GM23338 (cell line): ENCODE results near the gene GPC5. TPM values are rescaled to one million over a fixed set of nuclear protein-coding genes. Genes with fewer than 3 reads are reported as not detected.

ENCODE experiments used
- ATAC-seq: fragments of 200-7000 bp; cut with Tn5 transposase; 3 replicates; pipeline ENCODE4 v1.9.1; 2020
- DNase-seq: peaks from one replicate; pipeline ENCODE4 v3.0.0-alpha.2; 2015; ENCODE audit warnings: low spot score
- H2AFZ ChIP-seq: fragments of 200-600 bp; sonication (generic); 2 replicates; pipeline ENCODE4 v1.8.0; 2016; ENCODE audit warnings: antibody characterized with exemption, mild to moderate bottlenecking, moderate library complexity
- H3F3A ChIP-seq: fragments of 200-600 bp; sonication (generic); replicated peaks from 2 replicates; pipeline ENCODE4 v1.8.0; 2017; ENCODE audit warnings: antibody characterized with exemption, mixed run types, low read depth
- H3K27ac ChIP-seq: fragments of 200-600 bp; sonication (generic); 2 replicates; pipeline ENCODE4 v1.6.1; 2016; ENCODE audit warnings: low read depth
- H3K27me3 ChIP-seq: fragments of 200-600 bp; sonication (generic); 2 replicates; pipeline ENCODE4 v1.8.0; 2016; ENCODE audit warnings: mild to moderate bottlenecking, mixed run types, moderate library complexity; ENCODE audit not compliant: insufficient read depth
- H3K36me3 ChIP-seq: fragments of 200-600 bp; sonication (generic); 2 replicates; pipeline ENCODE4 v1.8.0; 2016; ENCODE audit warnings: mild to moderate bottlenecking; ENCODE audit not compliant: insufficient read depth
- H3K4me1 ChIP-seq: fragments of 200-600 bp; sonication (generic); 2 replicates; pipeline ENCODE4 v1.8.0; 2016; ENCODE audit warnings: mild to moderate bottlenecking, moderate library complexity; ENCODE audit not compliant: insufficient read depth
- H3K4me2 ChIP-seq: fragments of 200-600 bp; sonication (generic); 2 replicates; pipeline ENCODE4 v1.7.1; 2017; ENCODE audit warnings: mixed run types
- H3K4me3 ChIP-seq: fragments of 200-600 bp; sonication (generic); 2 replicates; pipeline ENCODE4 v1.6.1; 2016; ENCODE audit warnings: mixed run types
- H3K79me2 ChIP-seq: fragments of 200-600 bp; sonication (generic); replicated peaks from 2 replicates; pipeline ENCODE4 v1.8.0; 2017; ENCODE audit warnings: mild to moderate bottlenecking; ENCODE audit not compliant: insufficient read depth
- H3K9me2 ChIP-seq: fragments of 200-600 bp; sonication (generic); 2 replicates; pipeline ENCODE4 v1.8.0; 2017; ENCODE audit not compliant: insufficient read depth
- H4K20me1 ChIP-seq: fragments of 200-600 bp; sonication (generic); replicated peaks from 2 replicates; pipeline ENCODE4 v1.8.0; 2017; ENCODE audit warnings: mild to moderate bottlenecking; ENCODE audit not compliant: insufficient read depth
- H3K27ac Mint-ChIP-seq: 2 replicates; pipeline ENCODE4 v1.8.0; 2020; ENCODE audit warnings: inconsistent platforms, mild to moderate bottlenecking, moderate library complexity, mixed read lengths
- H3K27me3 Mint-ChIP-seq: 3 replicates; pipeline ENCODE4 v1.8.0; 2022; ENCODE audit warnings: low read depth, mild to moderate bottlenecking, moderate library complexity, mixed read lengths, inconsistent platforms; ENCODE audit not compliant: insufficient read depth, poor library complexity
- H3K36me3 Mint-ChIP-seq: 3 replicates; pipeline ENCODE4 v1.8.0; 2021; ENCODE audit warnings: low read depth, mild to moderate bottlenecking, inconsistent platforms, moderate library complexity, mixed read lengths
- H3K4me1 Mint-ChIP-seq: 3 replicates; pipeline ENCODE4 v1.8.0; 2020; ENCODE audit warnings: mild to moderate bottlenecking, inconsistent platforms, mixed read lengths
- H3K4me3 Mint-ChIP-seq: 3 replicates; pipeline ENCODE4 v1.8.0; 2021; ENCODE audit warnings: moderate library complexity, mild to moderate bottlenecking, inconsistent platforms, mixed read lengths
- H3K9me3 Mint-ChIP-seq: 3 replicates; pipeline ENCODE4 v1.8.0; 2020; ENCODE audit warnings: moderate library complexity, mild to moderate bottlenecking, inconsistent platforms, mixed read lengths
- CREB1 ChIP-seq: fragments of 250-450 bp; sonication (Bioruptor Pico); IDR thresholded peaks from 2 replicates; pipeline ENCODE4 v1.5.0; 2020; ENCODE audit warnings: low read depth, mild to moderate bottlenecking, moderate library complexity
- ETS1 ChIP-seq: IDR thresholded peaks from 2 replicates; pipeline ENCODE4 v1.6.1; 2016; ENCODE audit warnings: antibody characterized with exemption
- EZH2 ChIP-seq: fragments of 200-600 bp; sonication (generic); IDR thresholded peaks from one replicate; pipeline ENCODE4 v1.8.0; 2017; ENCODE audit warnings: antibody characterized with exemption, mild to moderate bottlenecking, low read depth; ENCODE audit not compliant: unreplicated experiment
- EZH2phosphoT487 ChIP-seq: fragments of 200-600 bp; sonication (generic); IDR thresholded peaks from one replicate; pipeline ENCODE4 v1.8.1; 2018; ENCODE audit warnings: antibody characterized with exemption; ENCODE audit not compliant: unreplicated experiment
- JUNB ChIP-seq: IDR thresholded peaks from one replicate; pipeline ENCODE4 v1.6.1; 2016; ENCODE audit warnings: antibody characterized with exemption; ENCODE audit not compliant: unreplicated experiment
- NANOG ChIP-seq: IDR thresholded peaks from 2 replicates; pipeline ENCODE4 v1.6.1; 2016; ENCODE audit warnings: antibody characterized with exemption, borderline replicate concordance
- POLR2AphosphoS5 ChIP-seq: IDR thresholded peaks from 2 replicates; pipeline ENCODE4 v1.6.1; 2016; ENCODE audit warnings: antibody characterized with exemption, low read depth
- REST ChIP-seq: IDR thresholded peaks from one replicate; pipeline ENCODE4 v1.6.1; 2018; ENCODE audit warnings: antibody characterized with exemption; ENCODE audit not compliant: unreplicated experiment
- STAT1 ChIP-seq: IDR thresholded peaks from one replicate; pipeline ENCODE4 v1.6.1; 2016; ENCODE audit warnings: antibody characterized with exemption; ENCODE audit not compliant: unreplicated experiment
- ZNF114 ChIP-seq: fragments of 250-450 bp; sonication (Bioruptor Pico); IDR thresholded peaks from 2 replicates; pipeline ENCODE4 v1.5.0; 2020; ENCODE audit warnings: mild to moderate bottlenecking, moderate library complexity
- ZNF331 ChIP-seq: fragments of 250-450 bp; sonication (Bioruptor Pico); IDR thresholded peaks from 2 replicates; pipeline ENCODE4 v1.5.0; 2020; ENCODE audit warnings: low read depth, mild to moderate bottlenecking, moderate library complexity
- ZNF462 ChIP-seq: fragments of 250-450 bp; sonication (Bioruptor Pico); IDR thresholded peaks from 2 replicates; pipeline ENCODE4 v1.5.0; 2020; ENCODE audit warnings: mild to moderate bottlenecking, moderate library complexity
- polyA plus RNA-seq: library from polyadenylated mRNA; unstranded; fragments of >200 nt; fragmentation: Nextera tagmentation; extraction: Ambion mirVana; gene quantifications from 2 replicates; pipeline ENCODE4 v1.2.1, GENCODE V29; 2016
- total RNA-seq: library from RNA; depleted of rRNA; stranded (reverse); fragments of >200 nt; shearing (Covaris generic); gene quantifications from 2 replicates; pipeline ENCODE4 v1.2.3, GENCODE V29; 2014
- TF ChIP-seq, protein P1 (sequence below), 2 experiments: fragments of 200-600 bp in 1 of 2; sonication (generic) in 1 of 2; conservative IDR thresholded peaks; 2 replicates each; pipeline versions ENCODE4 v1.5.1 to v1.6.1; 2016 to 2017; ENCODE audit warnings: antibody characterized with exemption in 2 of 2, low read depth in 2 of 2, mild to moderate bottlenecking in 2 of 2, moderate library complexity in 1 of 2

GPC5 gene
- total and polyA plus RNA-seq, 2 experiments from 2014 or later, result 0.95 to 1.1 TPM

DNA sequence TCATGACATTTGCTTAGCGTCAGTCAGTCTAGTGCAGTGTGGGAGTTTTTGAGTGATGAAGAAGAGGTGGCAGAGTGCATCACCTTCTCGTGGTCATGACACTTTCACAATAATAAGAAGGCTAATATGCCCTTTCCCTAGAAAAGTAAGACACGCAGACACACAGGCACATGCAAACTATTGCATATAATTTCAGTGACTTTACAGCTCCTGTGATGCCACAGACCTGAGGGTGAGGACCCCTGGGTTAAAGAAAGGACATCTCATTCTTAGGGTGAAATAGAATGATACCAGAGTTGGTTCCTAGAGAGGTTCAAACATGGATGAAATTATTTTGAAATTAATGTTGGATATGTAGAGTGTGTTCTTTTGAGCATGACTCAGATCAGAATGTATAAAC, 300.3 kb downstream of the GPC5 start:
- no peaks in the 10 kb centered on the region for H3K79me2 ChIP-seq

More for the DNA sequence above, 300.3 kb downstream of the GPC5 start:
- DNase-seq, result no peak
- H3K36me3 ChIP-seq, result no peaks in the 10 kb centered on the region
- no peak overlapping the region for H2AFZ ChIP-seq
- Mint-ChIP-seq H3K27ac (no peak overlapping the region), H3K4me1 (no peaks in the 10 kb centered on the region), H3K36me3 (no peaks in the 10 kb centered on the region), H3K4me3 (no peak overlapping the region), H3K9me3 (no peaks in the 10 kb centered on the region), H3K27me3 (no peaks in the 10 kb centered on the region)
- H3K9me2 ChIP-seq, result no peaks in the 10 kb centered on the region
- TF ChIP-seq ZNF462 (CRISPR knock-in tag) (no peak), ZNF331 (CRISPR knock-in tag) (no peak), NANOG (no peak), CREB1 (CRISPR knock-in tag) (no peak), POLR2AphosphoS5 (no peak), EZH2 (no peak), EZH2phosphoT487 (no peak), JUNB (no peak), STAT1 (no peak), ZNF114 (CRISPR knock-in tag) (no peak), ETS1 (no peak), REST (no peak)
- TF ChIP-seq, protein P1, sequence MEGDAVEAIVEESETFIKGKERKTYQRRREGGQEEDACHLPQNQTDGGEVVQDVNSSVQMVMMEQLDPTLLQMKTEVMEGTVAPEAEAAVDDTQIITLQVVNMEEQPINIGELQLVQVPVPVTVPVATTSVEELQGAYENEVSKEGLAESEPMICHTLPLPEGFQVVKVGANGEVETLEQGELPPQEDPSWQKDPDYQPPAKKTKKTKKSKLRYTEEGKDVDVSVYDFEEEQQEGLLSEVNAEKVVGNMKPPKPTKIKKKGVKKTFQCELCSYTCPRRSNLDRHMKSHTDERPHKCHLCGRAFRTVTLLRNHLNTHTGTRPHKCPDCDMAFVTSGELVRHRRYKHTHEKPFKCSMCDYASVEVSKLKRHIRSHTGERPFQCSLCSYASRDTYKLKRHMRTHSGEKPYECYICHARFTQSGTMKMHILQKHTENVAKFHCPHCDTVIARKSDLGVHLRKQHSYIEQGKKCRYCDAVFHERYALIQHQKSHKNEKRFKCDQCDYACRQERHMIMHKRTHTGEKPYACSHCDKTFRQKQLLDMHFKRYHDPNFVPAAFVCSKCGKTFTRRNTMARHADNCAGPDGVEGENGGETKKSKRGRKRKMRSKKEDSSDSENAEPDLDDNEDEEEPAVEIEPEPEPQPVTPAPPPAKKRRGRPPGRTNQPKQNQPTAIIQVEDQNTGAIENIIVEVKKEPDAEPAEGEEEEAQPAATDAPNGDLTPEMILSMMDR (conservative IDR thresholded peaks at IDR 0.05; ENCODE audit: low read depth in 2 of 2), result no peak
- H3F3A ChIP-seq, result no peaks in the 10 kb centered on the region
- no peak for ATAC-seq
- H3K4me3 ChIP-seq, result no peak overlapping the region
- H3K4me1 ChIP-seq, result no peaks in the 10 kb centered on the region
- no peaks in the 10 kb centered on the region for H3K27me3 ChIP-seq
- no peak overlapping the region for H3K4me2 ChIP-seq
- H4K20me1 ChIP-seq, result no peaks in the 10 kb centered on the region
- H3K27ac ChIP-seq, result no peak overlapping the region
